HepG2 (cell line): Measurements from ENCODE around the gene LMTK2. TPM values are rescaled to one million over a fixed set of nuclear protein-coding genes. Genes with fewer than 3 reads are reported as not detected.

Experiments
- GTF3A ChIP-seq: sonication (generic); formaldehyde crosslinking; conservative IDR thresholded peaks from 2 replicates; pipeline ENCODE4 v1.4.0; 2020; ENCODE audit warnings: mild to moderate bottlenecking, missing genetic modification reagents
- HMG20B ChIP-seq: conservative IDR thresholded peaks from 2 replicates; pipeline ENCODE4 v1.6.1; 2016; ENCODE audit warnings: missing genetic modification reagents, missing compliant biosample characterization
- MATR3 ChIP-seq: sonication (generic); formaldehyde crosslinking; IDR thresholded peaks from 2 replicates; pipeline ENCODE4 v1.4.0; 2020; ENCODE audit warnings: missing genetic modification reagents
- MED13 ChIP-seq: sonication (generic); formaldehyde crosslinking; IDR thresholded peaks from 2 replicates; pipeline ENCODE4 v1.5.0; 2020; ENCODE audit warnings: missing genetic modification reagents
- SIX4 ChIP-seq: sonication (generic); formaldehyde crosslinking; IDR thresholded peaks from 2 replicates; pipeline ENCODE4 v1.4.0; 2020; ENCODE audit warnings: missing genetic modification reagents
- ZFP37 ChIP-seq: sonication (generic); formaldehyde crosslinking; IDR thresholded peaks from 2 replicates; pipeline ENCODE4 v1.4.0; 2020; ENCODE audit warnings: missing genetic modification reagents, borderline replicate concordance
- ZFP82 ChIP-seq: sonication (generic); formaldehyde crosslinking; IDR thresholded peaks from 2 replicates; pipeline ENCODE4 v1.5.1; 2020; ENCODE audit warnings: mild to moderate bottlenecking, missing genetic modification reagents, borderline replicate concordance
- ZNF296 ChIP-seq: sonication (generic); formaldehyde crosslinking; conservative IDR thresholded peaks from 2 replicates; pipeline ENCODE4 v1.5.0; 2020; ENCODE audit warnings: mild to moderate bottlenecking, missing genetic modification reagents
- polyA plus RNA-seq, 8 experiments: library from polyadenylated mRNA; depleted of rRNA in 3 of 8; stranded (reverse) in 7 of 8; unstranded in 1 of 8; fragments of >200 nt; fragmentation: Illumina TruSeq in 4 of 8; extraction: Trizol in 4 of 8; gene quantifications; 2 replicates each; pipeline versions ENCODE4 v1.2.1 to v1.2.3, GENCODE V29; 2011 to 2016; ENCODE audit warnings: low read depth in 4 of 8, missing spikeins in 1 of 8, mixed read lengths in 1 of 8; ENCODE audit not compliant: insufficient read depth in 1 of 8
- total RNA-seq, 5 experiments: library from RNA; depleted of rRNA; stranded (reverse); fragments of >200 nt; fragmentation: Illumina TruSeq; extraction: Trizol; gene quantifications; 2 replicates each; pipeline ENCODE4 v1.2.3, GENCODE V29; 2016; ENCODE audit warnings: low read depth in 1 of 5
- TF ChIP-seq, protein P1 (sequence below): sonication (generic); formaldehyde crosslinking; IDR thresholded peaks from 2 replicates; pipeline ENCODE4 v1.9.0; 2021; ENCODE audit warnings: missing genetic modification reagents, mild to moderate bottlenecking, borderline replicate concordance
- TF ChIP-seq, protein P2 (sequence below), 2 experiments: sonication (generic) in 1 of 2; formaldehyde crosslinking in 1 of 2; IDR thresholded peaks; 2 replicates each; pipeline versions ENCODE4 v1.4.0 to v1.6.1; 2018 to 2020; ENCODE audit warnings: missing genetic modification reagents in 2 of 2, borderline replicate concordance in 1 of 2, low read depth in 1 of 2, mild to moderate bottlenecking in 1 of 2, missing biosample characterization in 1 of 2

LMTK2 gene
- total and polyA plus RNA-seq, 2 of the 13 experiments (the other 11 are each of a cell fraction or from before 2014, with no cell fraction given): 9.5 to 11.7 TPM

DNA sequence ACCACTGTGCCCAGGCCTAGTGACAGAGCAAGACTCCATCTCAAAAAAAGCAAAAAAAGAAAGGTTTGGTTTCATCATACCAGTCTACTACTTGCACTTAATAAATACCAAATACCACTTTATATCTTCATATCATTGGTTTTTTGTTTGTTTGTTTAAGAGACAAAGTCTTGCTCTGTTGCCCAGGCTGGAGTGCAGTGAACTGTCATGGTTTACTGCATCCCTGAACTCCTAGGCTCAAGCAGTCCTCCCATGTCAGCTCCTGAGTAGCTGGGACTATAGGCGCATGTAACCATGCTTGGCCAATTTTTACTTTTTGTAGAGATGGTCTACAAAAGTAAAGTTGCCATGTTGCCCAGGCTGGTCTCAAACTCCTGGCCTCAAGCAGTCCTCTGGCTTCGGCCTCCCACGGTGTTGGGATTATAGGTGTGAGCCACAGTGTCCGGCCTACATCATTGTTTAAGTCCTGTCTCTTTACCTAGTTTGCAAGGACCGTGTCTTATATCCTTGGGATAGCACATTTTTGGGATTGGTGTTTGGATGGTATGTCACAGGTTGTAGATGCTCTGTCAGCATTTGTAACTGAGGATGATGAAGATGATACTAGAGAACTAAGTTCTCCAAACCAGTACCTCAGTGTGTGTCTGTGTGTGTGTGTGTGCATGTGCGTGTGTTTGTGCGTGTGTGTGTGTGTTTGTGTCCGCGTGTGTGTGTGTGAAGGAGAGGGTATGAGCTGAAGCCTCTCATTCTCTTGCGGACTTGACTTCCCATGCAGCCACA lies 9.3 kb downstream of the LMTK2 start (continued):
- TF ChIP-seq, protein P1, sequence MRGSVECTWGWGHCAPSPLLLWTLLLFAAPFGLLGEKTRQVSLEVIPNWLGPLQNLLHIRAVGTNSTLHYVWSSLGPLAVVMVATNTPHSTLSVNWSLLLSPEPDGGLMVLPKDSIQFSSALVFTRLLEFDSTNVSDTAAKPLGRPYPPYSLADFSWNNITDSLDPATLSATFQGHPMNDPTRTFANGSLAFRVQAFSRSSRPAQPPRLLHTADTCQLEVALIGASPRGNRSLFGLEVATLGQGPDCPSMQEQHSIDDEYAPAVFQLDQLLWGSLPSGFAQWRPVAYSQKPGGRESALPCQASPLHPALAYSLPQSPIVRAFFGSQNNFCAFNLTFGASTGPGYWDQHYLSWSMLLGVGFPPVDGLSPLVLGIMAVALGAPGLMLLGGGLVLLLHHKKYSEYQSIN (CRISPR knock-in tag): no peak
- no peak for TF ChIP-seq ZNF296 (CRISPR knock-in tag)
- no peak for TF ChIP-seq HMG20B (CRISPR knock-in tag)
- TF ChIP-seq MED13 (CRISPR knock-in tag): no peak
- no peak for TF ChIP-seq ZFP82 (CRISPR knock-in tag)
- TF ChIP-seq ZFP37 (CRISPR knock-in tag): no peak
- TF ChIP-seq GTF3A (CRISPR knock-in tag): no peak
- TF ChIP-seq, protein P2, sequence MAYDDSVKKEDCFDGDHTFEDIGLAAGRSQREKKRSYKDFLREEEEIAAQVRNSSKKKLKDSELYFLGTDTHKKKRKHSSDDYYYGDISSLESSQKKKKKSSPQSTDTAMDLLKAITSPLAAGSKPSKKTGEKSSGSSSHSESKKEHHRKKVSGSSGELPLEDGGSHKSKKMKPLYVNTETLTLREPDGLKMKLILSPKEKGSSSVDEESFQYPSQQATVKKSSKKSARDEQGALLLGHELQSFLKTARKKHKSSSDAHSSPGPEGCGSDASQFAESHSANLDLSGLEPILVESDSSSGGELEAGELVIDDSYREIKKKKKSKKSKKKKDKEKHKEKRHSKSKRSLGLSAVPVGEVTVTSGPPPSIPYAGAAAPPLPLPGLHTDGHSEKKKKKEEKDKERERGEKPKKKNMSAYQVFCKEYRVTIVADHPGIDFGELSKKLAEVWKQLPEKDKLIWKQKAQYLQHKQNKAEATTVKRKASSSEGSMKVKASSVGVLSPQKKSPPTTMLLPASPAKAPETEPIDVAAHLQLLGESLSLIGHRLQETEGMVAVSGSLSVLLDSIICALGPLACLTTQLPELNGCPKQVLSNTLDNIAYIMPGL (CRISPR knock-in tag; IDR thresholded peaks at IDR 0.05; ENCODE audit: borderline replicate concordance in 1 of 2, low read depth in 1 of 2): no peak
- TF ChIP-seq SIX4 (CRISPR knock-in tag): no peak
- no peak for TF ChIP-seq MATR3 (CRISPR knock-in tag)
